ENCODE measurements around the gene PIEZO2. TPM values are rescaled to one million over a fixed set of nuclear protein-coding genes. Genes with fewer than 3 reads are reported as not detected.

The PIEZO2 gene
- total RNA-seq, 4 donors from 2014 or later, result 2.7 to 11.7 (median 4.0) TPM

DNA sequence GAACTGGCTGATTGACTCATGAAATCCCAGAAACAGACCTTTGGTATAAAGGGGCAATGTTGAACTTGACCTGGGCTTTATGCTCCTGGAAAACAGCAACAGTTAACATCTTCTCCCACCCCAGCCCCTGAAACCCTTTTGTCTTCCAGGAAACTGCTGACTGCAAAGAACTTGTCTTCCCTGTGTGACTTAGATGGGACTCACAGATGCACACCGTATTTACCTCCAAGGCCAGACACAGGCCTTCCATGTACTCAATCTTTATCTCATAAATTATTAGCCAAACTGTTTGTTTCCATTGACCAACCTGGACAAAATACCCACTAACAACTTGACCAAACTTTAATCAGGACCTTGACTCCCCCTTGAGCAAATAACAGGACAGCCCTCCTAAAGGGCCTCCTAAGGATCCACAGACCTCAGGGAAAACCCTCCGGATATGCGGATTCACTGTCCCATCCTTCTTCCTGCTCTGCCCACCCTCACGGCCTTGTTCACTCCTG lies 36.3 kb downstream of the PIEZO2 start:
- no peak for DNase-seq (ENCODE audit: low spot score)
- TF ChIP-seq, protein P1, sequence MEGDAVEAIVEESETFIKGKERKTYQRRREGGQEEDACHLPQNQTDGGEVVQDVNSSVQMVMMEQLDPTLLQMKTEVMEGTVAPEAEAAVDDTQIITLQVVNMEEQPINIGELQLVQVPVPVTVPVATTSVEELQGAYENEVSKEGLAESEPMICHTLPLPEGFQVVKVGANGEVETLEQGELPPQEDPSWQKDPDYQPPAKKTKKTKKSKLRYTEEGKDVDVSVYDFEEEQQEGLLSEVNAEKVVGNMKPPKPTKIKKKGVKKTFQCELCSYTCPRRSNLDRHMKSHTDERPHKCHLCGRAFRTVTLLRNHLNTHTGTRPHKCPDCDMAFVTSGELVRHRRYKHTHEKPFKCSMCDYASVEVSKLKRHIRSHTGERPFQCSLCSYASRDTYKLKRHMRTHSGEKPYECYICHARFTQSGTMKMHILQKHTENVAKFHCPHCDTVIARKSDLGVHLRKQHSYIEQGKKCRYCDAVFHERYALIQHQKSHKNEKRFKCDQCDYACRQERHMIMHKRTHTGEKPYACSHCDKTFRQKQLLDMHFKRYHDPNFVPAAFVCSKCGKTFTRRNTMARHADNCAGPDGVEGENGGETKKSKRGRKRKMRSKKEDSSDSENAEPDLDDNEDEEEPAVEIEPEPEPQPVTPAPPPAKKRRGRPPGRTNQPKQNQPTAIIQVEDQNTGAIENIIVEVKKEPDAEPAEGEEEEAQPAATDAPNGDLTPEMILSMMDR (IDR thresholded peaks at IDR 0.05), result no peak
- no peak for ATAC-seq (ENCODE audit: low FRiP score)

DNA sequence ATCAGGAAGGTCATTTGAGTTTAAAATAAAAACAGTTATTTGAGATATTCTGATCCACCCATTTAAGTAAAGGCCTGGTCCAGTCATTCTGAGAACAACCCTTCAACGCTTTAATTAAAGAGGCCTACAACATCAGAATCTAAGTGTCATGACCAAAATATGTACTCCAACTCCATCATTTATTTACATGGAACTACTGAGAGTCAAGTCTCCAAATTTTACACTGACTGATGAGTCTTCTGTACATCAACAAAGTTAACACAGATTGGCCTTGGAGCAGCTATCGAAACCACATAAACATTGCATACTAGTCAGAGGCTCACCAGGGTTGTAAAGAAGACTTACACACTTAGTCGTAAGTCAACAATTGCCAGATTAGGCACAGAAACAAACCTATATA lies 37.1 kb downstream of the PIEZO2 start:
- TF ChIP-seq, protein P1 (IDR thresholded peaks at IDR 0.05), result no peak
- DNase-seq (ENCODE audit: low spot score) (no peak), ATAC-seq (ENCODE audit: low FRiP score) (no peak)

DNA sequence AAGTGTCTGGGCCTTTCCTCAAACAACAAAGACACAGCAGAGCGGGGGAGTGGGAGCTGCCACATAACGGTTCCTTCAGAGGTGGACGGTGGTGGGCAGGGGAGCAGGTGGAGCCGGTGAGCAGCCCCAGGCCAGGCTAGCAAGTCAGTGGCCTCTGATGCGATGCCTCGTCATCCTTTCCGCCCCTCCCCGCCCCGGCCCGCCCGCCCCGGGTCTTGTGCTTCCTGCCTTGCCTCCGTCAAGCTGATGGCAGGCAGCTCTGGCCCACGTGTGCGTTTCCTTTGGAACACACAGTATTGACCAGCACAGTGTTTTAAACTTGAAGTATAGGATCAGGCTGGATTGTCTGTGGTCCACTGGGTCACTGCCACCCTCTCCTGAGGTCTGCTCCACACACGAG lies 38.9 kb downstream of the PIEZO2 start:
- ATAC-seq (ENCODE audit: low FRiP score) (no peak), DNase-seq (ENCODE audit: low spot score) (no peak)
- TF ChIP-seq, protein P1 (IDR thresholded peaks at IDR 0.05), result no peak

DNA sequence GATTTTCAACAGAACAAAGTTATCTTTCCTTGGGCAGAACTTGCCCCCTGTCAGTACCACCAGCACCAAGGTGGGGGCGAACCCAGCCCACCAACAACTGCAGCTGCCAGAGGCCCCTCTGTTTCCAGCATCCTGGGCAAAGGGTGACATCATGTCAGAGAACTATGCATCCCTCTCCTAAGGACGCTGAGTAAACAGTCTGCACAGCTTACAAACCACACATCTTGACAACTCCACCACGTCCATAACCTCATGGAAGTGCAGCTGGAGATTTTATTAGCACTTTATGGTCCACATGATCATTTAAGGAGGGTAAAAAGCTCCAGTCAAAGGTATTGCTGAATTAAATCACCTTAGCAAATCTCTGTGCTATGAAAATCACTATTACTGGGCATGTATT lies 40.4 kb downstream of the PIEZO2 start:
- ATAC-seq (ENCODE audit: low FRiP score) (no peak), DNase-seq (ENCODE audit: low spot score) (no peak)
- TF ChIP-seq, protein P1 (IDR thresholded peaks at IDR 0.05), result no peak

DNA sequence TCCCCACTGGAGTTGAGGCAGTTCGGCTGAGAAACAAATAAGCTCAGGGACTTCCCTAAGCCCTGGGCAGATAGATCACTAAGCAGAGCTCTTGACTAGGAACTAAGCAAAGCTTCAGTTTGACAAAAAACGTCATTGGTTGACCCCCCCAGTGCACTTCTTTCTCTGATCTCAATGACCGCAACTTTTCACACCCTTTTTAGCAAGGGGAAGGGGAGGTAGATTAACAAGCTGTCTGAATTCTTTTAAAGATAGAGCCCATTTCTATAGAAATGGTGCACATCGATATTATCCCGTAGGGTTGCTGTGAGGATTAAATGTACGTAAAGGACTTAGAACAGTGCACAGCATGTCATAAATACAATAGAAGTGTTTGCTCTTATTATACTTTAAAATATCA lies 42.5 kb downstream of the PIEZO2 start:
- DNase-seq (ENCODE audit: low spot score) (no peak), ATAC-seq (ENCODE audit: low FRiP score) (no peak)
- TF ChIP-seq, protein P1 (IDR thresholded peaks at IDR 0.05), result no peak

DNA sequence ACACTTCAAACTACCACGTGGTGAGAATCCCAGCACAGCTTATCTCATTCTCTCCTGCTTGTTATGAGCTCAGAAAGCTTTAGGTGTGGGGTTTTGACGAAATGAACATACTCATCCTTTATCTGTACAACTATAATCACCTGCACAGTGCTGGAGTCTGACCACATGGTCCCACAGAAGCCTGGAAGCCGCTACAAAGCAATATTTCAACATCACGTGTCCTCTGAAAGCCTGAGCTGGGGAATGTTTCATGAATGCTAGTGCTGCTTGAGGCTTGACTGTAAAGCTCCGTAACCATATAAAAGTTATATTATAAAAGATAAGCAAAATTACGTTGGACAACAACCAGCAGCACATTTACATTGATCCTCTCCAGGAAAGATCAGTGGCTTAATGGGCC lies 43.9 kb downstream of the PIEZO2 start:
- no peak for DNase-seq (ENCODE audit: low spot score)
- ATAC-seq (ENCODE audit: low FRiP score), result no peak
- TF ChIP-seq, protein P1 (IDR thresholded peaks at IDR 0.05), result no peak

DNA sequence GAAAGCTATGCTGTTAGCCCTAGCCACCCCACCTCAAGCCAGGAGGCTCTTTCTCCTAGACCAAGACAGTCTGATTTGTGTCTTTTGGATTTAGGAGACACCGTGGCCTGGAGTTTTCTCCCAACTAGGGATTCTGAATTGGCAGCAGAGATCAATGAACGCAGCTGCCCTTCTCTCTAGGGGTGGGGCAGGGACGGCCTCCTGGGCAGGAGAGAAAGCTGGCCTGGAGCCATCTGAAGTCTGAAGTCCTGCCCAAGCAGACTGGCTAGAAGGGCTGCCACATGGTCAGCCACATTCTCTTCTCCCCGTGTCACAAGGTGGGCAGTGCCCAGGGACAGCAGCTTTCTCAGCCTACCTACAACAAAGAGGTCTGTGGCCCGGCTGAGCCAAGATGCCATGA lies 45.1 kb downstream of the PIEZO2 start:
- ATAC-seq (ENCODE audit: low FRiP score), result no peak
- no peak for DNase-seq (ENCODE audit: low spot score)
- TF ChIP-seq, protein P1 (IDR thresholded peaks at IDR 0.05), result no peak
